ENCODE measurements around the gene LRRC4C.

LRRC4C gene

DNA sequence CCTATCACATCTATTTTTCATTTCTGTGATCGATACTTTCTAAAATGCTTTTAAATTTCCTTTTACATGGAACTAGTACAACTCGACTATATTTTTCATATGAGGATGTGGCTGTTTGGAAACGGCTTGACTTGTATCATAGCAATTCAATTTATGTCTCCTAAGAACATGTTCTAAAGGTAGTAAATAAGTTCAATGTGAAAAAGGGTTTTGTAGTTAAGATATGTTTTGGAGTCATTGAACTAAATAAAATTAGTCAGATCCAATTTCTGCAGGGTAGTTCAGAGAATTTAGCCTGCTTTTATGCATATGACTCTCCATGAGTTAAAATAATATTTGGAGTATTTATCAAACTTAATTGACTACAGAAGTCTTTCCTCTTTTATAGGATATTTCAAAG, 1121.4 kb downstream of the LRRC4C start:
- intact Hi-C loops (cut with DNase I; ENCODE audit: low total_unique reads), result no loop called here
- no peaks in the 10 kb centered on the region for H3K36me3 ChIP-seq
- TF ChIP-seq, protein P1, sequence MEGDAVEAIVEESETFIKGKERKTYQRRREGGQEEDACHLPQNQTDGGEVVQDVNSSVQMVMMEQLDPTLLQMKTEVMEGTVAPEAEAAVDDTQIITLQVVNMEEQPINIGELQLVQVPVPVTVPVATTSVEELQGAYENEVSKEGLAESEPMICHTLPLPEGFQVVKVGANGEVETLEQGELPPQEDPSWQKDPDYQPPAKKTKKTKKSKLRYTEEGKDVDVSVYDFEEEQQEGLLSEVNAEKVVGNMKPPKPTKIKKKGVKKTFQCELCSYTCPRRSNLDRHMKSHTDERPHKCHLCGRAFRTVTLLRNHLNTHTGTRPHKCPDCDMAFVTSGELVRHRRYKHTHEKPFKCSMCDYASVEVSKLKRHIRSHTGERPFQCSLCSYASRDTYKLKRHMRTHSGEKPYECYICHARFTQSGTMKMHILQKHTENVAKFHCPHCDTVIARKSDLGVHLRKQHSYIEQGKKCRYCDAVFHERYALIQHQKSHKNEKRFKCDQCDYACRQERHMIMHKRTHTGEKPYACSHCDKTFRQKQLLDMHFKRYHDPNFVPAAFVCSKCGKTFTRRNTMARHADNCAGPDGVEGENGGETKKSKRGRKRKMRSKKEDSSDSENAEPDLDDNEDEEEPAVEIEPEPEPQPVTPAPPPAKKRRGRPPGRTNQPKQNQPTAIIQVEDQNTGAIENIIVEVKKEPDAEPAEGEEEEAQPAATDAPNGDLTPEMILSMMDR (IDR thresholded peaks at IDR 0.05), result no peak

DNA sequence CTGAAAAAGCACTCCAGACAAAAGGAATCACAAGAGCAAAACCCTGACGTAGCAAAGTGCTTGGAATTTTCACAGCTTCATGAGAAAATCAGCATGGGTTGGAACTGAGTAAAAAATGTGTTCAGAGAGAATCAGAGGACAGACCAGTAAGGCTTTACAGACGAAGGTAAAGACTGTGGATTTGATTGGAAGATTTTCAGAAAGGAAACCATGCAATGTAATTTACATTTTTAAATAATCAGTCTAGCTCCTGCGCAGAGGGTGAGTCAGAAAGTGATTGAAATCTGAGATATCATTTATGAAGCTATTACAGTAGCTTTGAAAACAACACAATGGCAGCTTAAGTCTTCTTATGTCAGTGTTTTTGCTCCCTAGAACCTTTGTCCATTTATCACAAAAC, 1122.3 kb downstream of the LRRC4C start:
- no peaks in the 10 kb centered on the region for H3K9me3 ChIP-seq
- H3K27me3 ChIP-seq, result no peaks in the 10 kb centered on the region
- intact Hi-C loops (cut with DNase I; ENCODE audit: low total_unique reads), result no loop called here
- H3K4me3 ChIP-seq, result no peak overlapping the region
- no peaks in the 10 kb centered on the region for H3K4me1 ChIP-seq
- TF ChIP-seq, protein P1 (IDR thresholded peaks at IDR 0.05), result no peak
- H3K27ac ChIP-seq, result no peak overlapping the region
- no peaks in the 10 kb centered on the region for H3K36me3 ChIP-seq
- DNase-seq, result no peak

More for the DNA sequence above, 1121.4 kb downstream of the LRRC4C start:
- H3K4me3 ChIP-seq, result no peak overlapping the region
- DNase-seq, result no peak
- H3K4me1 ChIP-seq, result no peaks in the 10 kb centered on the region
- no peaks in the 10 kb centered on the region for H3K27me3 ChIP-seq
- no peak overlapping the region for H3K27ac ChIP-seq
- H3K9me3 ChIP-seq, result peaks cover 0 to 3% (median 0%) of the 10 kb centered on the region in 3 donors

DNA sequence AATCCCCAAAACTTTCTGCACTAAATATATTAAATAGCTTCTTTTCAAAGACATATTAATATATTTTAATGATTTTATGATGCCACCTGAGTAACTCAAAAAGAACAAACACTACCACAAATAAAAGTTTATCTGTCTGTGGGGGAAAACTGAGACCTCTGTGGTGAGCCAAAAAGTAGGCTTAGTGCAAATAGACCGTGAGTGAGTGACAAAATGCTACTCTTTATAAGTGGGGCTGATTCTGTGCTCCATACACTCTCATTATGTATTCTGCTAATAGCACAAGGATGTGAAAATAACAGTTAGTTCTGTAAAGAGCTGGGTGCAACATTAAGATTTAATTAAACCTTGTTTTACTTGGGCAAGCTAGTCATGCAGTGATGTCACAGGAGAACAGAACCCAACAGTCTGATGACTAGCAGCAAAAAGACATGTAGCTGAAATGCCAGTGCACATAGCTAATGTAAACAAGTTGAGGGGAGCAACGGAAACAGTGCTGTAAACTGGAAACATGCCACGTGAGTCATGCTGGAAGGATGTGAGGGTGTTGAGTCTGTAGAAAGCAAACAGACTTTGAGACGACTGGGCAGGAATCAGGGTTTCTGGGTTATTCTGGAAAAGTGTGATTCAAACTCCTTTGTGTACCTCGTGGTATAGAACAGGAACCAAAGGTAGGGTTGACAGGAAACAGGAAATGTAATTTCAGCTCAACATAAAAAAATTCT, 1130.4 kb downstream of the LRRC4C start:
- Histone ChIP-seq H3K4me3 (no peak overlapping the region), H3K4me1 (peaks cover 0 to 11% (median 4%) of the 10 kb centered on the region in 4 donors), H3K9me3 (no peaks in the 10 kb centered on the region), H3K27me3 (no peaks in the 10 kb centered on the region), H3K27ac (peak overlapping the region in 1 of 2 donors; percentile 22), H3K36me3 (no peaks in the 10 kb centered on the region)
- intact Hi-C loops (cut with DNase I; ENCODE audit: low total_unique reads), result no loop called here
- peak in 1 of 2 donors; percentile 51 for DNase-seq
- TF ChIP-seq, protein P1 (IDR thresholded peaks at IDR 0.05), result no peak

DNA sequence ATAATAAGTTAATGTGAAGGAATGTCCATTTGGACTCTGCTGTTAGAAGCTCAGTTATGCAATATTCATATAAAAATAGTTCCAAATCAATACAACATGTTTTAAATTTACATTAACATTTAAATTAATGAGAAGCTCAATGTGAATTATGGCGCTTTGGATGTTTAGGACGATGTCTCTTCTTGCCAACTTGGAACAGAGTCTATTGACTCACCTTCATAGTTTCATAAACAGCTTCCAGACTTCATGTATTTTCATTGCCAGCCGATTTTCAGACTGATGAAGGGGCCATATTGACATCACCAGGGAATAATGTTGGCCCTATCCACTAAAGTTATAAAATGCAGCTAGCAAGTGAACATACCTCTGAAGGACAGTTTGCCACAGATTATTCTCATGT, 1136.2 kb downstream of the LRRC4C start:
- Histone ChIP-seq H3K4me3 (no peak overlapping the region), H3K36me3 (no peaks in the 10 kb centered on the region), H3K4me1 (no peaks in the 10 kb centered on the region), H3K27me3 (no peaks in the 10 kb centered on the region), H3K9me3 (no peaks in the 10 kb centered on the region), H3K27ac (no peak overlapping the region)
- DNase-seq, result no peak
- intact Hi-C loops (cut with DNase I; ENCODE audit: low total_unique reads), result no loop called here
- TF ChIP-seq, protein P1 (IDR thresholded peaks at IDR 0.05), result no peak

DNA sequence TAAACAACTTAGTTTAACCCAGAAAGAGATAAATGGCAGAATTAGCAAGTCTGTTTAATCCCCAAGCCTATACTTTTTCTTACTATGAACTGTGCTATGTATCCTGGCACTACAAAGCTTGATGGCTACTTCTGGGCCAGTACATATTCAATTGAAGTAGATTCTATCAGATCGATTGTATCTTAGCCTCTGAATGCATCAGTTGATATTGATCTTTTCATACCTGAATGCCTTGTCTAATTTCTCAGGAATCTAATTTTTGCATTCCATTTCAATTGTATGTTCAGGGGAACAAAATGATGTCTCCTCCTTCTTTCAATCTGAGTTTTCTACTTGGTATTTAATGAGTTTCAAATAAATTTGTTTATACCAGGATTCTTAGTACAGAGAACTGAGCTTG, 1137.9 kb downstream of the LRRC4C start:
- Histone ChIP-seq H3K9me3 (no peaks in the 10 kb centered on the region), H3K4me3 (no peak overlapping the region), H3K27ac (no peak overlapping the region), H3K27me3 (no peaks in the 10 kb centered on the region), H3K36me3 (no peaks in the 10 kb centered on the region), H3K4me1 (no peaks in the 10 kb centered on the region)
- TF ChIP-seq, protein P1 (IDR thresholded peaks at IDR 0.05), result no peak
- intact Hi-C loops (cut with DNase I; ENCODE audit: low total_unique reads), result no loop called here
- no peak for DNase-seq

All from tibial artery (tissue), 4 donors.